ENCODE data around the gene LITAF.
"Not testable (repeated sequence)": the region's sequence is repeated elsewhere in the genome, so short reads cannot be mapped to it uniquely, and the experiment has no call there.

The LITAF gene

DNA sequence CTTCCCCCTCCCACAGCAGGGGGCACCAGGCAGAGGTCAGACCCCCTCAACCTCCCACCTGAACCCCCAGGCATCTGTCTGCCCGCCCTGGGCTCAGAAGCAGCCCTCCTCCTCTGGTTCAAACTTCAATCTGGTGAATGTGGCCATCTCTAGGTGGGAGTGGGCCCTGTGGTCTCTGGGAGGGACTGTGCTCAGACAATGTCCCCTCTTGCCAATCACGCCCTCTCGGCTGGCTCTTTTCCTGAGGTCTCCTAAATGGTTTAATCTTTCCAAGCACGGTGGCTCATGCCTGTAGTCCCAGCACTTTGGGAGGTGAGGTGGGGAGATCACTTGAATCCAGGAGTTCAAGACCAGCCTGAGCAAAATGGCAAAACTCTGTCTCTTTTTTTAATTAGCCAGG lies 15.2 kb downstream of the LITAF start:
- no peak for FAIRE-seq

DNA sequence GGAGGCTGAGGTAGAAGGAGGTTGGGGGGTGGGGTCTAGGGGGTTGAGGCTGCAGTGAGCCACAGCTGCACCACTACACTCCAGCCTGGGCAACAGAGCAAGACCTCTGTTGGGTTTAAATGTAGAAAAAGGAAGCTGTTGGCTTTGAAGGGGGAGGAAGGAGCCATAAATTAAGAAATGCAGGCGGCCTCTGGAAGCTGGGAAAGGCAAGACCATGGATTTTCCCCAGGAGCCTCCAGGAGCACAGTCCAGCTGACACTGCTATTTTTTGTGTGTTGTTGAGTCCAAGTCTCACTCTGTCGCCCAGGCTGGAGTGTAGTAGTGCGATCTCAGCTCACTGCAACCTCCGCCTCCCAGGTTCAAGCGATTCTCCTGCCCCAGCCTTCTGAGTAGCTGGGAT lies 15.9 kb downstream of the LITAF start:
- FAIRE-seq, result no peak

DNA sequence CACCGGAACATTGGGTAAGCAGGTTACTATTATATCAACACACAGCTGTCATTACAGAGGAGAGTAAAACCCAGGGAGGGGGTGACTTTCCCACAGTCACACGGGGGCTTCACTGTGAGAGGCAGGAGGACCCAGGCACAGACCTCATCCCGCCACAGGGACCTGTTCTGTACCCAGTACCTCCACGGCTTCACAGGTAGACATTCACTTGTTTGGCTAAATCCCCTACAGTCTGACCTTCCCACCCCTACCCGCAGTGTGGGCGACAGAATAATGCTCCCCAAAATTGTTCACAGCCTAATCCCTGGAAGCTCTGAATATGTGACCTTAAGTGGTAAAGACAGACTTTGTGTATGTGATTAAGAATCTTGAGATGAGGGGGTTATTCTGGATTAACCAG lies 16.5 kb downstream of the LITAF start:
- FAIRE-seq, result no peak

DNA sequence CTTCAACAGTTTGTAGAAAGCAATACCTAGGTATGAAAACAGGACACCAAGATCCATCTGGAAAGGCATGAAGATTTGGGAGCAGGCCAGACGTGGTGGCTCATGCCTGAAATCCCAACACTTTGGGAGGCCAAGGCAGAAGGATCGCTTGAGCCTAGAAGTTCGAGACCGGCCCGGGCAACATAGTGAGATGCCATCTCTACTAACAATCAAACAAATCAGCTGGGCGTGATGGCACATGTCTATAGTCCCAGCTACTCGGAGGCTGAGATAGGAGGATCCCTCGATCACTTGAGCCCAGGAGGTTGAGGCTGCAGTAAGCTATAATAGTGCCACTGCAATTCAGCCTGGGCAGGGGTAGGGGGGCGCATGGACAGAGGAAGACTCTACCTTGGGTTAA lies 20.3 kb downstream of the LITAF start:
- FAIRE-seq, result no peak

DNA sequence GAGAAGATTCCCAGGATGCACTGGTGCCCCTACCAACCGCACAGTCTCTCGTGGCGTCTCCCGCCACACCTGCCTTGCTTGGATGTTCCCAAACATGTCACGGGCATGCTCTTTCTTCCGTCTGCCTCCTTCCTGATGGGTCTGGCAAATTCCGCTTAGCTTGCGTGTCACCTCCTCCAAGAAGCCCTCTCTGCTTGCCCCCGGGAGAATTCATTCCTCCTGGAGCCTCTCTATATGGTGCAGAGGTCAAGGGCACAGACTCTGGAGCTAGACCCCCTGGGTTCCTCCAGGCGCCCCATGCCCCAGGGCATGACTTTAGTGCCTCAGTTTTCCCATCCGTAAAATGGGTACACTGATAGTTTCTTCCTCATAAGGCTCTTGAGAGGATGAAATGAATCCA lies 21.1 kb downstream of the LITAF start:
- no peak for FAIRE-seq

DNA sequence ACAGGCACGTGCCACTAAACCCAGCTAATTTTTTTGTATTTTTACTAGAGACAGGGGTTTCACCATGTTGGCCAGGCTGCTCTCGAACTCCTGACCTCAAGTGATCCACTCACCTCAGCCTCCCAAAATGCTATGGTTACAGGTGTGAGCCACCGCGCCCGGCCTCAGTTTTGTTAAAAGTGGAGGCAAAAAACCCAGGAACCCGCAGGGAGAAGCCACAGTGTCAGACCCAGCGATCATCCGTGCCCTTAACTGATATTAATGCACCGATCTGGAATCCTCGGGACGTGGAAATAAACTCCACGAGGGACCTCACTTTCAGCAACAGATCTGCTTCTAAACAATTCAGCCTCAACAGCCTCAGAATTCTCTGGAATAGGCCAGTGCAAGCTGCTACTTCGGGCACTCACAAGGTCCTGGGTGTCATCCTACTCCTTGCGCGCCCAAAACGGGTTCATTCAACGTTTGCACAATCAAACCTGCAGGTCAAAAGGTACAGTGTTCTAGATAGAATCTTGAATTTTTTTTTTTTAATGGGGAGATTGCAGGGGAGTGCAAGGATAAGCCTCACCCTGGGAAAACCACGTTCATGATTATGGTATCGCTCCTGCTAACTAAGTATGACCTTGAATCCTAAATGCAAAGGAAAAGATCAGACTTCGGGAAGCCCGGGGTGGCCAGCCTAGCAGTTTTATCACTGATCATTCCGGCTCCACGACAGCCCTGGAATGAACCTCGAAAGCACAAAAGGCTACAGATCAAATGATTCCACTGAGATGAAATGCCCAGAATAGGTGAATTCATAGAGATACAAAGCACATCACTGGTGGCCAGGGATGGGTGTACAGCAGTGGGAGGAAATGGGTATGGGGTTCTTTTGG lies 22.4 kb downstream of the LITAF start:
- no peak for FAIRE-seq

DNA sequence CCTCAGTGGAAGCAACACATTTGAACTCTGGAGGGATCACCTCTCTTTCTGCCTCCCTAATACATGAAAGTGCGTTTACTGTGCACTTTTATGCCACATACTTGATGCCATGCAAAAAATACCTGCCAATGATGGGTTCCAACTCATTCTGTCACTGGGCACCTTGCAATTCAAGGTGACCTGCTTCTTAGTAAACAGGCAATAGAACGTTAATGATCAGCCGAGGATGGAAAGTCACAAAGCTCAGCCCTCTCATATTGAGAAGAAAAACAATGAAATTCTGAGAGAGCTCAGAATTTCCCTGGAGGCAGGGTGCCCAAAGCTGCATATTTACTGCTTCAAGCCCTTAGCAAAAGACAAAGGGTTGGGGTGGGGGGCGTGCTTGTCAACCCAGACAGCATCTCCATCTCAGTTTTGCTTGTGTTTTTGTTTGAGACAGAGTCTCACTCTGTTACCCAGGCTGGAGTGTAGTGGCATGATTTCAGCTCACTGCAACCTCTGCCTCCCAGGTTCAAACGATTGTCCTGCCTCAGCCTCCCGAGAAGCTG lies 23.2 kb downstream of the LITAF start:
- no peak for FAIRE-seq

DNA sequence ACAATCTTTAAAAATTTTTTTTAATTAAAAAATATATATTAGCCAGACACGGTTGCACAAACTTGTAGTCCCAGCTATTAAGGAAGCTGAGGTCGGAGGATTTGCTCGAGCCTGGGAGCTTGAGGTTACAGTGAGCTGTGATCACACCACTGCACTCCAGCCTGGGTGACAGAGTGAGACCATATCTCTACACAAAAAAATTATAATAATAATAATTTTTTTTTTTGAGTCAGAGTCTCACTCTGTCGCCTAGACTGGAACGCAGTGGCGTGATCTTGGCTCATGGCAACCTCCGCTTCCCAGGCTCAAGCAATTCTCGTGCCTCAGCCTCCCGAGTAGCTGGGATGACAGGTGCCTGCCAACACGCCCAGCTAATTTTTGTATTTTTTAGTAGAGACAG lies 23.8 kb downstream of the LITAF start:
- no peak for FAIRE-seq

DNA sequence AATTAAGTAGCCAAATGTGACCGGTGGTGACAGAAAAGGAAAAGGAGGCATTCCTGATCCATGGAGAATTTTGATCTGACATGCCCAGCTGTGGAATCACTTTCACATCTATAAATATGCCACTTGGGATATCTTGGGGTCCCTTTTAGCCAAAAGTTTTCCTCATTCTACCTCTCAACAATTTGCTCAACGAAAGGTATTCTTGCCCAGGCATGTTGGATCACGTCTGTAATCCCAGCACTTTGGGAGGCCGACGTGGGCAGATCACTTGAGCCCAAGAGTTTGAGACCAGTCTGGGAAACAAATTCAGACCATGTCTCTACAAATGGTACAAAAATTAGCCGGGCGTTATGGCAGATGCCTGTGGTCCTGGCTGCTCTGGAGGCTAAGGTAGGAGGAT lies 24.3 kb downstream of the LITAF start:
- FAIRE-seq, result no peak

DNA sequence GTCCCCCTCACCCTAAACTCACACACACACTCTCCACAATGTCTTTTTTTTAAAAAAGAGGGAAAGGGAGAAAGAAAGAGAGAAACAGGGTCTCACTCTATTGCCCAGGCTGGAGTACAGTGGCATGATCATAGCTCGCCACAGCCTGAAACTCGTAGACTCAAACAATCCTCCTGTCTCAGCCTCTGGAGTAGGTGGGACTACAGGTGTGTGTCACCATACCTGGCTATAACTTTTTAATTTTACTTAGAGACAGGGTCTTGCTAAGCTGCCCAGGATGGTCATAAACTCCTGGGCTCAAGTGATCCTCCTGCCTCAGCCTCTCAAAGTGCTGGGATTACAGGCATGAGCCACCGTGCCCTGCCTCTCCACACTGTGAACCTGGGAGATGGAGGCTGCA lies 24.9 kb downstream of the LITAF start:
- FAIRE-seq, result no peak

DNA sequence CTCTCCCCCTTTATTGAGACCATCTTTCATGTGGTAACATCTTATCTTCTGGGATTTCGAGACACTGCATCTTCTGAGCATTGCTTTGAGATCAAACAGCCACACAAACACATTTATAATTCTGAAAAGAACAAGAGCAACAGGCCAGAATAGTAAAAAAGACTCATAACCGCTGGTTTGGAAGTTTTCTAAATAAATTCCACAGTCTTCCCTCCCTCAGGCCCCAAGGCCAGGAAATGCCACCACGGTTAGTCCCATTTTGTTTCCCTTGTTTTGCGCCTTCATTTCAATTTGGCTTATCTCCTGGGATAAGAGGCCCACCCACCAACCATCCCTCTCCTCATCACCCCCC lies 25.3 kb downstream of the LITAF start:
- no peak for FAIRE-seq

DNA sequence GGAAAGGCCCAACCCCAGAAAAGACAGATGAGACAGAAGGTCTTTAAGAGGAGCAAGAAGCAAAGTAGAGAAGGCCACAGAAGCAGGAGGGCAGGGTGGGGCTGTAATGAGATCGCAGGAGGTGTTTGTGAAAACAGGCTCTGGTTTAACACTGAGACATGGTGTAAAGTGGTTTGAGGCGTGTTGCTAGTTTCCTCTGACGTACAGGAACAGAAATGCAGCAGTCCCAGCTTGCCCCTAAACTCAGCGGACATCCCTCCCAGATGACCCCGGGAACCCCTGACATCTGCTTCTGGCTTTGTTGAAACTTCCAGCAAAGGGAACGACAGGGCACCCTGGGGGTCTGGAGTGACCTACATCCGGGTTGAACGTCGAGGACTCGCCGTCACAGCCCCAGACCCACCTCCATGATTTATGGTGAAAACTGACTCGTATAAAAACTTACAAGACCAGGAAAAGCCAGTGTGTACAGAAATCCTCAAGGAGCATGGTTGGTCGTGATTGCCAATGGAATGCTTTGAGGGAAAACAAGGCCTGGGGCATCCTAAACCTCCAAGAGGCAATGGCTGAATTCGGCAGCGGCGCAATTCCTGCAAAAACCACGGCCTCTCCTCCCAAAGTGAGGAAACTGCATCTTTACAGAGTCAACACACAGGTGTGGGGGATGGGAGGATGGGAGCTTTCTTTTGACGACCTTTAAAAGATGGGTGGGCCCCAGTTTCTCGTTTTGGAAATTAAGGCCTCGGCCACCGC lies 25.8 kb downstream of the LITAF start:
- FAIRE-seq, result no peak

DNA sequence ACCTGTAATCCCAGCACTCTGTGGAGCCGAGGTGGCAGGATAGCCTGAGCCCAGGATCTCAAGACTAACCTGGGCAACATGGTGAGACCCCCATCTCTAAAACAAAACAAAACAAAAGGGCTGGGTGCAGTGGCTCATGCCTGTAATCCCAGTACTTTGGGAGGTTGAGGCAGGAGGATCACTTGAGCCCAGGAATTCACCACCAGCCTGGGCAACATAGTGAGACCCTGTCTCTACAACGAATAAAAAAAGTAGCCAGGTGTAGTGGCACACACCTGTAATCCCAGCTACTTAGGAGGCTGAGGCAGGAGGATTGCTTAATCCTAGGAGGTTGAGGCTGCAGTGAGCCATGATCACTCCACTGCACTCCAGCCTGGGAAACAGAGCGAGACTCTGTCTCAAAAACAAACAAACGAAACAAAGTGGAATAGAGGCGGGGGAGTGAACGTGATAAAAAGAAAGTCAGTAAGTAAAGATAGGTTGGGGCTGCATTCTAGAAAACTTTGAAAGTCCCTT lies 28.4 kb downstream of the LITAF start:
- not testable (repeated sequence) for FAIRE-seq

DNA sequence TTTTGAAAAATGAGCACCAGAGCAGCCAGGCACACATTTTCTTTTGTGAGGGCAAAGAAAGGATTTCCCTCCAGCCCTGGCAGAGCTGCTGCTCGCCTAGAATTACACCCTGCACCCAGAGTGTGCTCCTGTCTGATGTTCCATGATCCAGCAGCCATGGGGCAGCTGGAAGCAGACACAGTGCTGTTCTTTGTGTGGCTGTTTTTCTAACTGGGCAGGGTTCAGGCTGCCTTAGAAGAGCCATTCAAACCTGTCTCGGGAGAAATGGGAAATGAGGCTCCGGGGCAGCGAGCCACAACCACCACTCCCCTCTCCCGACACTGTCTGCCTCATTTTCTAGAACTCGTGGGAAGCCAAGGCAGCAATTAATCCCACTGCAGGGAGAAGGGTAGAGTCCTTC lies 28.9 kb downstream of the LITAF start:
- no peak for FAIRE-seq

DNA sequence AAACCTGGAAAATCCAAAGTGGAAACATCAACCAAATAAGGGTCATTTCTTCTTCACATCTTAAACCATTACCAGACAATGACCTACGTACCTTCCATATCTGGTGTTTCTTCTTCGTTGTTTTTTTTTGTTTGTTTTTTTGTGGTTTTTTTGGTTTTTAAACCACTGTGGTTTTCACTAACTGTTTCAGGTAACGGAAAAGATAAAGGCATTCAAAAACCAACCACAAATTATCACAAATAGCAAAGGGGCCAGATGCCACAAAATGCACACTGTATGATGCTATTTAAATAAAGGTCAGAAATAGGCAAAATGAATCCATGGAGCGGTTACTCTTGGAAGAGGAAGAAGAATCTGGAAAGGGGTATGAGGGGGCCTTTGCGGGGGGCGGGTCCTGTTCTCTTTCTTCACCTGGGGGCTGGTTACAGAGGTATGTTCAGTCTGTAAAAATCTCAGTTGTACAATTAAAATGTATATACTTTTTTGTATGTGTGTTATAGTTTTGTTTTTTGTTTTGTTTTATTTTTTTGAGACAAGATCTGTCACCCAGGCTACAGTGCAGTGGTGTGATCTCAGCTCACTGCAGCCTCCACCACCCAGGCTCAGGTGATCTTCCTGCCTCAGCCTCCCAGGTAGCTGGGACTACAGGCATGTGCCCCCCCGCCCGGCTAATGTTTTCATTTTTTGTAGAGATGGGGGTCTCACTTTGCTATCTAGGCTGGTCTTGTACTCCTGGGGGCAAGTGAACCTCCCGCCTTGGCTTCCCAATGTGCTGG lies 29.6 kb downstream of the LITAF start:
- no peak for FAIRE-seq

DNA sequence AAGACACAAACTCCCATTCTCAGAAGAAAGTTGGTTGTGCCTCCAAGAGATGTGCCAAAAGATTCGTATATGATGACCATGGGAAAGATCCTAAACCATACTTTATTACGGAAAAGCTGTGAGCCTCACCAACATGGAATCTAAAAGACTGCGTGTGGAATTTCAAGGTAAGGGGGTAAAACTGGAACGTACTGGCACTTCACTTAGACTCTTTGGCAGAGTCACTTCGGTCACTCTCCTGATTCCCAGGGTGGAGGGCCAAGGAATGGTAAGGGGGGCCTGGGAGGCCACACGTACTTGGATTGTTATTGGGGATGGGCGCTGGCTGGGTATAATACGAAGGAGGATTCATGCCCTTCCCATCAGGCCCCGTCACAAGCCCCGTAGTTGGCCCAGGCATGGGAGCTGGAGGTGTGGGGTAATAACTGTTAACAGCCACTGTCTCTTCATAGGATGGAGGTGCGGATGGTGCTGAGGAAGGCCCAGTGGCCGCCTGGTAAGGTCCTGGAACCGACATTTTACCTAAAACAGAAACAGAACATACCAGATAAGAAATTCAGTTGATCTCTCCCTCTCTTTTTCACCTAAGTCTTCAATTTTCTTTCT lies 30.4 kb downstream of the LITAF start:
- FAIRE-seq, result no peak

DNA sequence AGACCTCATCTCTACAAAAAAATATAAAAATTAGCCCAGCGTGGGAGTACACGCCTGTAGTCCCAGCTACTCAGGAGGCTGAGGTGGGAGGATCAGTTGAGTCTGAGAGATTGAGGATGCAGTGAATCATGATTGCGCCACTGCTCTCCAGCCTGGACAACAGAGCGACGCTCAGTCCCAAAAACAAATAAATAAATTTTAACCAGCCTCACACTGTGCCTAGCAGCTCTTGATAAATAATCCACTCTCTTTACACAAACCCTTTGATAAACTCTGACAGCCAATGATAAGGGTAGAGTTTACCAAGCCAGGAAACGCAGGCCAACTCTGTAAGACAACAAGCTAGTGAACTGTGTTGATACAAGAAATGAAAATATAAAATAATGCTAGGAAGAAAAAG lies 32.7 kb downstream of the LITAF start:
- no peak for FAIRE-seq

DNA sequence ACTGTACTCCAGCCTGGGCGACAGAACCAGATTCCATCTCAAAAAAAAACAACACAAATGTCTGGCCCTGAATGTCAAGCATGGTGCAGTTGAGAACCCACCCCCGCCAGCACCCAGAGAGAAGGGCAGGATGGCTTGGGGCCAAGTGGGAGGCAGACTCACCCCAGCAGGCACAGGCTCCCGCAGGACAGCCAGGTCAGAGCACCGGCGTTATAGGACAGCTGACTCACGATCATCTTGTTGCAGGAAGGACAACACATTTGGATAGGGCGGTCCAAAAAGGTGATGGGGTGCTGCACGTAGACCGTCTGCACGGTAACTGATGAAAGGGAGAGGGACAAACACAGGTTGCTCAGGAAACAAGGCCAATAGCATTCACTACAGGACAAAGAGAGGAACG lies 33.3 kb downstream of the LITAF start:
- FAIRE-seq, result no peak

DNA sequence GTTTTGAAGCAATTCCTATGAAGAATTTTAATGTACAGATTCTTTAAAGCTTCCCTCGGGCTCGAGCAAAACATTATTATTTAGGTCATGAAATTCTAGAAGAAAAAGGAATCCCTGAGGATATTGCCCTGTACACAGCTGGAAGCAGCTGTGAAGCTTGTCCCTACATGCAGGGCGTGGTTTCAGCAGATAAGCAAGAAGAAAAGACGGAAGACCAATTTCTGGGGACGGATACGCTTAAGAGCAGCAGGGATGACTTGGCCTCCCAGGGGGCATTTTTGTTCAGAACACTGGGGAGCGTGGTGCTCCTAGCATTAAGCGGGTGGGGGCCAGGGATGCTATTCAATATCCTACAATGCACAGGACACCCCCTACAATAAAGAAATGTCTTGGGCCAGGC lies 34.3 kb downstream of the LITAF start:
- FAIRE-seq, result no peak

DNA sequence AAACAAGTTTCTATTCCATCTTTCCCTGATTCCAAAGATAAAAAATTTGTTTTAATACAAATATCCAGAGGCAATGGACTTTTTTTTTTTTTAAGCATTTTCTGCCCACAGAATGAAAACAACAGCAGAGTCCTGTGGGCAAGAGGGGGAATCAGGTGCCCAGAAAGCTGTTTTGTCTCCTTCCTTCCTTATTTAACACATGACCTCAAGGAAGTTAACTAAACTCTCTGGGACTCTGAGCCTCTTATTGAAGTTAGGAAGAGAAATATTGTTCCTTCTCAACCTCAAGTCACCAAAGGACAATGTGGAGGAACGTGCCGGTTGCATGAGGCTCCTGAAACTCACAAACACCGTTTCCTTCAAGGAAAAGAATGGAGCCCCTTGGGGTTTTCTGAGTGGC lies 34.9 kb downstream of the LITAF start:
- FAIRE-seq, result no peak

DNA sequence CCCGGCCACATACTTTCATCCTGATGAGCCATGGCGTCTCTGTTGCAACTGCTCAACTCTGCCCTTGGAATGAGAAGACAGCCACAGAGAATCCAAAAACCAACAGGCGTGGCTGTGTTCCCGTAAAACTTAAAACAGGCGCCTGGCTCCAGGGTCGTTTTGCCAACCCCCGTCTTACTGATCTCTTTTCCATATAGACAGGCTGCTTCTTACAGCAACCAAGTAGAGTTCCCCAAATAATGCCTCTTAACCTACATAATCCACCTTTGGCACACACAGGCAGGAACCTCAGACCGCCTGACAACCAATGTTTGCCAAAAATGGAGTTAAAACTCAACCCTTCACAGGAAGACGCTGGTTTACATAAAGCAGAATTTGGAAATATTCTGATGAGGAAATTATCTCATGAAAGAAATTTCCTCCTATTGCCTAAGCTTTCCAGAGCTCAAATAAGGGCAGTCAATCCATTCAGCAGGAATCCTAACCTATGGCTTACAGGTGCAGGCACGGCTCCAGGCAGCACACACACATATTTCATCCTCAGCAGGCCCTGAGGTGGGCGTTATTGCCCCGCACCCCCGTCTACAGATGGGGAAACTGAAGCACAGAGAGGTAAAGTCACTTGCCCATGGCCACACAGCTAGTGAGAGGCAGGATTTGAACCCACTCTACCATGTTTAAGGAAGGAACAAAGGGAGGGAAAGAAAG lies 35.8 kb downstream of the LITAF start:
- FAIRE-seq, result no peak

All from TTC549 (cell line).